SJSA1 (cell line): Measurements from ENCODE around the gene EHD4. TPM values are rescaled to one million over a fixed set of nuclear protein-coding genes. Genes with fewer than 3 reads are reported as not detected.

Experiments used
- DNase-seq, 2 experiments: peaks; one replicate each; pipeline ENCODE4 v3.0.0-alpha.2; 2015 to 2020; ENCODE audit warnings: low spot score in 2 of 2, low read depth in 1 of 2
- H3K27ac ChIP-seq: fragments of 250-450 bp; sonication (Bioruptor Pico); 2 replicates; pipeline ENCODE4 v1.5.1; 2020; ENCODE audit warnings: mild to moderate bottlenecking, moderate library complexity
- H3K27me3 ChIP-seq: fragments of 250-450 bp; sonication (Bioruptor Pico); replicated peaks from 2 replicates; pipeline ENCODE4 v1.5.1; 2020; ENCODE audit warnings: mild to moderate bottlenecking, moderate library complexity
- H3K36me3 ChIP-seq: fragments of 250-450 bp; sonication (Bioruptor Pico); 2 replicates; pipeline ENCODE4 v1.5.1; 2020; ENCODE audit warnings: mild to moderate bottlenecking
- H3K4me1 ChIP-seq: fragments of 250-450 bp; sonication (Bioruptor Pico); replicated peaks from 2 replicates; pipeline ENCODE4 v1.6.1; 2021; ENCODE audit warnings: mild to moderate bottlenecking
- H3K4me3 ChIP-seq: fragments of 250-450 bp; sonication (Bioruptor Pico); 2 replicates; pipeline ENCODE4 v1.5.1; 2020; ENCODE audit warnings: mild to moderate bottlenecking
- H3K9me3 ChIP-seq: fragments of 250-450 bp; sonication (Bioruptor Pico); replicated peaks from 2 replicates; pipeline ENCODE4 v1.5.1; 2020; ENCODE audit warnings: mild to moderate bottlenecking
- total RNA-seq: library from RNA; depleted of rRNA; stranded (reverse); fragments of >200 nt; shearing (Covaris generic); gene quantifications from 2 replicates; pipeline ENCODE4 v1.2.3, GENCODE V29; 2014

Gene EHD4
- total RNA-seq, 1 experiment from 2014 or later: 26.8 TPM

GRCh38 chr15:41966920-41967465, 5.4 kb downstream of the EHD4 start:
- no peak for DNase-seq
- Histone ChIP-seq H3K27ac (no peak overlapping the region), H3K36me3 (peaks cover 8% of the 10 kb centered on the region; the same call in 1 of the 2 replicates), H3K4me3 (no peak overlapping the region), H3K27me3 (no peaks in the 10 kb centered on the region), H3K9me3 (no peaks in the 10 kb centered on the region), H3K4me1 (peaks cover 9% of the 10 kb centered on the region)

GRCh38 chr15:41966414-41966812, 5.9 kb downstream of the EHD4 start:
- Histone ChIP-seq H3K27ac (no peak overlapping the region), H3K36me3 (0 out of 2 replicates have a peak, but pooled peaks cover 7% of the 10 kb centered on the region), H3K9me3 (no peaks in the 10 kb centered on the region), H3K4me1 (peaks cover 8% of the 10 kb centered on the region), H3K27me3 (no peaks in the 10 kb centered on the region), H3K4me3 (no peak overlapping the region)
- peak in 1 of 2 experiments; percentile 23 for DNase-seq

DNA sequence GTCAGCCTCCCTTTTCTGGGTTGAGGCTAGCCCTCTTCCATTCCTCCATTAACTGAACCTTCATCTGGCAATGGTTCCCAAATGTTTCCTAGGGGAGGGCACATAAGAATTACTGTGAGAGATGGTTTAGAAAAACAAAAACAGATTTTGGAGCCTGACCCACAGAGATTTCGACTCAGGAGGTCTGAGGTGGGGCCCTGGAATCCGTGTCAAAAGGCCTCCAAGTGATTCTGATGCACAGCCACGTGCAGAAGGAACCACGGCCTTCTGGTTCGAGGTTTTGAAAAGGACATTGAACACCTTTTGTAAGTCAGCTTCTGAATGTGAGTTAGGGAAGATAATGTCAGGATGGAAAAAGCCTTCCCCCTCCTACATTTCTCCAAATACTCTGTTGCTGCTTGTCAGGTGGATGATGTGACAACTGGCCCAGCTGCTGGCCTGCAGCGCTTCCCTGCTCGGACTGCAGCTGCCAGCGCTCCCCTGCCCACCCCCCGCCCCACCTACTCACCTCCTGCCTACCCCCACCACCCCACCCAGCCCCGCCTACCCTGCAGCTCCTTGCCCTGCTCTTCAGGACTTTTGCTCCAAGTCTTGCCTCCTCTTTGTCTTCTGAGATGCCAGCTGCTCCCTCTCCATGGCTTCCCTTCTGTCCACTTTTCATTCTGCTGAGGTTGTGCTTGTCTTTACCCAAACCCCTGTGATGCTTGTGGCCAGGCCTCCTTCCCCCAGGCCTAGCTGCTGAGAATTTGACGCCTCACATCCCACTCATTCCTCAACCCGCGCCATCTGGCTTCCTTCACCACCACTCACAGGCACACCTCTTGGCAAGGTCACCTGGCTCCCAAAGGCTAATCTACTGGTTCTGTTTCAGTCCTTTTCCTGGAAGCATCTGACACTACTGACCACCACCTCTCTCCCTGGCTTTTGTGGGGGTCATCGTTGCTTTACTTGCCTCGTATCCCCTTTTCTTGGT, 6.6 kb downstream of the EHD4 start:
- no peak overlapping the region for H3K27ac ChIP-seq
- no peaks in the 10 kb centered on the region for H3K27me3 ChIP-seq
- peak in 1 of 2 experiments; percentile 16 for DNase-seq
- H3K36me3 ChIP-seq: 0 out of 2 replicates have a peak, but pooled peaks cover 7% of the 10 kb centered on the region
- H3K4me1 ChIP-seq: peaks cover 4% of the 10 kb centered on the region
- H3K4me3 ChIP-seq: no peak overlapping the region
- H3K9me3 ChIP-seq: no peaks in the 10 kb centered on the region

DNA sequence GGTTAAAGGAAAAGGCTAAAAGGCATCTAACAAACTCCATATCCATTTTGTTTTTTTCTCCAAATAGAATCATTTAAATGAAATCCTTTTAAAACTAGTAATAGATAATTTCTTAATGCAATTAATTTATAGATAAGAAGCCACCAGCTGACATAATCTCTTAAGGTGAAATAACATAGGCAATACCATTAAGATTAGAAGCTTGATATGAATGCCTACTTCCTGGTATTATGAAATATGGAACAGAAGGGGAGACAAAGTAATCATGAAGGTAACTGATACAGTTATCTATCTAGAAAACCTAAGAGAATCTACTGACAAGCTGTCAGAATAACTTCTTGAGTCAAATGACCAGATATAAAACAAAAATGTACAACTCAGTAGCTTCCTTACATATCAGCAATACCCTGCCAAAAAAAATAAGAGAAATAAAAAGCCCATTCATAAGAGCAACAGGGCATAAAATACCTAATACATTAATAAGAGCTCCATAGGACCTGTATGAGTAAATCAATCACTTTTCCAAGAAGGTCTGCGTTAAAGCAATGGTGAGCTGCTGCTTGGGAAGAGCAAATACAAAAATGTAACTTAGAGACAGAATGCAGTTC, 10.7 kb downstream of the EHD4 start:
- Histone ChIP-seq H3K27ac (no peak overlapping the region), H3K9me3 (no peaks in the 10 kb centered on the region), H3K27me3 (no peaks in the 10 kb centered on the region), H3K36me3 (0 out of 2 replicates have a peak, but pooled peaks cover 8% of the 10 kb centered on the region), H3K4me3 (no peak overlapping the region), H3K4me1 (0 out of 2 replicates have a peak, but pooled peaks cover 3% of the 10 kb centered on the region)
- DNase-seq: no peak

- Histone ChIP-seq H3K27ac (no peak overlapping the region), H3K9me3 (no peaks in the 10 kb centered on the region), H3K27me3 (no peaks in the 10 kb centered on the region), H3K4me1 (0 out of 2 replicates have a peak, but pooled peaks cover 3% of the 10 kb centered on the region), H3K4me3 (no peak overlapping the region), H3K36me3 (peaks cover 8% of the 10 kb centered on the region; the same call in 1 of the 2 replicates)
- DNase-seq: no peak
These were observed 11.3 kb downstream of the EHD4 start for GRCh38 chr15:41961001-41961518.

- H3K27me3 ChIP-seq: no peaks in the 10 kb centered on the region
- H3K4me1 ChIP-seq: 0 out of 2 replicates have a peak, but pooled peaks cover 3% of the 10 kb centered on the region
- peak in 1 of 2 experiments; percentile 30 for DNase-seq
- H3K36me3 ChIP-seq: peaks cover 10% of the 10 kb centered on the region; the same call in 1 of the 2 replicates
- no peak overlapping the region for H3K4me3 ChIP-seq
- H3K9me3 ChIP-seq: no peaks in the 10 kb centered on the region
- H3K27ac ChIP-seq: no peak overlapping the region
These were observed 14.3 kb downstream of the EHD4 start for GRCh38 chr15:41958002-41958420.

GRCh38 chr15:41957021-41957897, 15.1 kb downstream of the EHD4 start:
- H3K27ac ChIP-seq: no peak overlapping the region
- 0 out of 2 replicates have a peak, but pooled peaks cover 3% of the 10 kb centered on the region for H3K4me1 ChIP-seq
- DNase-seq: peak in 1 of 2 experiments; percentile 21
- no peaks in the 10 kb centered on the region for H3K27me3 ChIP-seq
- H3K36me3 ChIP-seq: peaks cover 15% of the 10 kb centered on the region
- no peaks in the 10 kb centered on the region for H3K9me3 ChIP-seq
- no peak overlapping the region for H3K4me3 ChIP-seq

DNA sequence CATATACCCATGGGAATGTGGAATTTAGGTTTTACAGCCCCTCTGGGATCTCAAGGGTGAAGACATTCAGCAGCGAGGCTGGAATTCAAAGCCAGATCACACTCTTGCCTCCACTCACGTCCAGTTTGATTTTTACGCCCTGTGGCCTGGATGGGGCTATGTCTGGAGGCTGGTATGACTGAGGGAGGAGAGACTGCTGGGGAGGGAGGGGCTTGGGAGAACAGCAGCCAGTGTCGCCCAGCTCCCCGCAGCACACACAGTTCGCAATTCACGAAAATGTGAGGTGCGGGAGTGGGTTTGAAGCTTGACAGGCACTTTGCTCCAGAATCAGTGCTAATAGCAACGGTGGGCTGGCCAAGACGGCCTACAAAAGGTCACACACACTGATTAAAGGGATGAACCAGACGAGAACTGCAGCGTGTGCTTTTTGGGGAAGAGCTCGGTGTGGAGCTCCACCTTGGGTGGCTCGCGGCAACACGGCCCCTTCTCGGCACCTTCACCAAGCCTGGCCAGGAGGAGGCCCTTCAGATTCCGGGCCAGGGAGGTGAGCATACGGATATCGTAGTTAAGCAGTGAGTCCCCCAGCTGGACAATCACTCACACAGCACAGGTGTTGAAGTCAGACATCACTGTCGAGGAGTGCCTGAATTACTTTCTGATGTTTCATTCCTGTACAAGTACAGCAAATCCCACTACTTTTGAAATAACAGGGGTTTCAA, 16.4 kb downstream of the EHD4 start:
- Histone ChIP-seq H3K36me3 (peaks cover 23% of the 10 kb centered on the region), H3K27ac (no peak overlapping the region), H3K4me1 (peaks cover 3% of the 10 kb centered on the region), H3K9me3 (no peaks in the 10 kb centered on the region), H3K27me3 (no peaks in the 10 kb centered on the region), H3K4me3 (no peak overlapping the region)
- peak in 1 of 2 experiments; percentile 33 for DNase-seq

DNA sequence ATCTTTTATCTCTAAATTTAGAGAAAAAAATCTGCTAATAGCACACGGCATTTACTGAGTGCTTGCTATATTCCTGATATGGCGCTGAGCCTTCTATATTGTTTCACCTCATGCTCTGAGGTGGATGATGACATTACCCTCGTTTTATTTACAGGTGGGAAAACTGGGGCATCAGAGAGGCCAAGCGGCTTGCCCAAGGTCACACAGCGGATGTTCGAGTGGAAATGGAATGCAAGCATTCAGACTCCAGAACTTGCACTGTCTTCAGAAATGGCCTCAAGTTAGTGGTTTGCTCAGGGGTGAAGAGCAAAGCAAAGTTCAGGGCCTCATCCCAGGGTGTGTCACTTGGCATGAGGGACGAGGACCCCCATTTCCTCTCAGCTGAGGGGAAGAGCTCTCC, 17.3 kb downstream of the EHD4 start:
- H3K4me1 ChIP-seq: peaks cover 11% of the 10 kb centered on the region
- H3K4me3 ChIP-seq: no peak overlapping the region
- no peak for DNase-seq
- H3K27ac ChIP-seq: no peak overlapping the region
- no peaks in the 10 kb centered on the region for H3K9me3 ChIP-seq
- H3K36me3 ChIP-seq: peaks cover 31% of the 10 kb centered on the region
- H3K27me3 ChIP-seq: no peaks in the 10 kb centered on the region

GRCh38 chr15:41954036-41954435, 18.3 kb downstream of the EHD4 start:
- H3K4me1 ChIP-seq: peaks cover 21% of the 10 kb centered on the region

GRCh38 chr15:41952013-41952563, 20.3 kb downstream of the EHD4 start:
- Histone ChIP-seq H3K36me3 (peaks cover 31% of the 10 kb centered on the region), H3K27me3 (no peaks in the 10 kb centered on the region), H3K27ac (no peak overlapping the region), H3K4me1 (peaks cover 37% of the 10 kb centered on the region), H3K9me3 (no peaks in the 10 kb centered on the region), H3K4me3 (no peak overlapping the region)
- DNase-seq: no peak

More at GRCh38 chr15:41954036-41954435, 18.3 kb downstream of the EHD4 start:
- Histone ChIP-seq H3K27ac (no peak overlapping the region), H3K9me3 (no peaks in the 10 kb centered on the region), H3K36me3 (peaks cover 31% of the 10 kb centered on the region), H3K27me3 (no peaks in the 10 kb centered on the region), H3K4me3 (no peak overlapping the region)
- peak in 1 of 2 experiments; percentile 29 for DNase-seq

GRCh38 chr15:41951571-41951970, 20.8 kb downstream of the EHD4 start:
- H3K27me3 ChIP-seq: no peaks in the 10 kb centered on the region
- H3K36me3 ChIP-seq: peaks cover 31% of the 10 kb centered on the region
- DNase-seq: no peak
- H3K27ac ChIP-seq: no peak overlapping the region
- no peaks in the 10 kb centered on the region for H3K9me3 ChIP-seq
- H3K4me3 ChIP-seq: no peak overlapping the region
- peaks cover 42% of the 10 kb centered on the region for H3K4me1 ChIP-seq
